GM18526 (cell line): Measurements from ENCODE around the gene OLFM1.

Experiments
- POLR2A ChIP-seq: IDR thresholded peaks from 3 replicates; pipeline ENCODE4 v1.6.1; 2011; ENCODE audit not compliant: insufficient read length; ENCODE audit errors: extremely low read depth

Gene OLFM1

GRCh38 chr9:135087489-135087792 lies at the start of gene OLFM1:
Gene OLFM1 (plus strand): TSS chr9:135087668. CDS start chr9:135087990, 322 bp downstream.
- no peak for TF ChIP-seq POLR2A

- TF ChIP-seq POLR2A: no peak
Observed at GRCh38 chr9:135038331-135038730, 49.1 kb upstream of the OLFM1 start.

GRCh38 chr9:135038826-135039225 lies 48.6 kb upstream of the OLFM1 start:
- TF ChIP-seq POLR2A: no peak

- TF ChIP-seq POLR2A: no peak
Observed at GRCh38 chr9:135039266-135039870, 48.1 kb upstream of the OLFM1 start.

GRCh38 chr9:135039916-135040645 lies 47.4 kb upstream of the OLFM1 start:
- TF ChIP-seq POLR2A: no peak

GRCh38 chr9:135040892-135041291 lies 46.6 kb upstream of the OLFM1 start:
- TF ChIP-seq POLR2A: no peak

- TF ChIP-seq POLR2A: no peak
Observed at GRCh38 chr9:135043345-135043744, 44.1 kb upstream of the OLFM1 start.

- TF ChIP-seq POLR2A: no peak
Observed at GRCh38 chr9:135045264-135045927, 42.1 kb upstream of the OLFM1 start.

- no peak for TF ChIP-seq POLR2A
Observed at GRCh38 chr9:135045928-135046738, 41.3 kb upstream of the OLFM1 start.

- TF ChIP-seq POLR2A: no peak
Observed at GRCh38 chr9:135046739-135047350, 40.6 kb upstream of the OLFM1 start.

GRCh38 chr9:135047521-135047920 lies 39.9 kb upstream of the OLFM1 start:
- no peak for TF ChIP-seq POLR2A

GRCh38 chr9:135048046-135048757 lies 39.3 kb upstream of the OLFM1 start:
- TF ChIP-seq POLR2A: no peak

GRCh38 chr9:135048758-135049444 lies 38.6 kb upstream of the OLFM1 start:
- TF ChIP-seq POLR2A: no peak

- TF ChIP-seq POLR2A: no peak
Observed at GRCh38 chr9:135049460-135049859, 38.0 kb upstream of the OLFM1 start.
